ENCODE measurements around the gene EPG5.
"Not testable (repeated sequence)": the region's sequence is repeated elsewhere in the genome, so short reads cannot be mapped to it uniquely, and the experiment has no call there.

EPG5 gene

DNA sequence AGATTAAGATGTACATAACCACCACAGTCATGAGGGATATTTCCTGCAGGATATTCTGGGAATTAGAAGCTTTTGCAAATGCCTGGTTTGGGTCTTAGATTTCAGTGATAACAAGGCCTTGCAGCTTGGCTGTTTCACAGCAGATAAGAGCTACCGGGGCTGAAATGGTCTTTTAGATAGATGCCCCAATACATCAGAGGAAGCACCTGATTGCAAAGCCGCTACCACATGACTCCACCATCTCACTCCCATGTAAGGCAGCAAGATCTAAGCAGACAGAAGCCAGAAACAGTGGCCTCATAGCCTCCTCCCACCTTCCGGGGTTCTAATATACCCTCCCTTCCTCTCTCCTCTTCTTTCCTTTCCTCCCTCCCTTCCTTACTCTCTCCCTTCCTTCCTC, 31.1 kb upstream of the EPG5 start:
- DNase-seq (ENCODE audit: extremely low read depth, insufficient read length) = no peak

DNA sequence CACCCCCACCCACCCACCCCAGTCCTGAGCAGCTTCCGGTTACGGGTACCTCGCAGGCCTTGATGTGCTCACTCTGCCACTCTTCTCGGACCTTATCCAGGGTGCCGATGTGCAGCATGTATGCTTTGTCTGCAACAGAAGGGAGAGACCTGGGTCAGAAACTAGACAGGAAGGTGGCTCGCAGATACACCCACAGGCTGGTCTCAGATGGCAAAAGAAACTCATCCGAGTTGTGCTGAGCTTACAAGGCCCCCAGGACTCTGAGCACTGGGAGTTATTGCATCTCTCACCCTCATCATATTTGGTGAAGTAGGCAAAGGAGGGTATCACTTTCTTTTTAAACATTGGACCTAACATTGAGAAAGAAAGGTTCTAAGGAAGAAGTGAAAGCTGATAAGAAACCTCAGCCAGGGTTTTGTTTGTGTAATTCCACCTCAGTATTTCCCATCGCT, 30.6 kb upstream of the EPG5 start:
- TF ChIP-seq, protein P1, sequence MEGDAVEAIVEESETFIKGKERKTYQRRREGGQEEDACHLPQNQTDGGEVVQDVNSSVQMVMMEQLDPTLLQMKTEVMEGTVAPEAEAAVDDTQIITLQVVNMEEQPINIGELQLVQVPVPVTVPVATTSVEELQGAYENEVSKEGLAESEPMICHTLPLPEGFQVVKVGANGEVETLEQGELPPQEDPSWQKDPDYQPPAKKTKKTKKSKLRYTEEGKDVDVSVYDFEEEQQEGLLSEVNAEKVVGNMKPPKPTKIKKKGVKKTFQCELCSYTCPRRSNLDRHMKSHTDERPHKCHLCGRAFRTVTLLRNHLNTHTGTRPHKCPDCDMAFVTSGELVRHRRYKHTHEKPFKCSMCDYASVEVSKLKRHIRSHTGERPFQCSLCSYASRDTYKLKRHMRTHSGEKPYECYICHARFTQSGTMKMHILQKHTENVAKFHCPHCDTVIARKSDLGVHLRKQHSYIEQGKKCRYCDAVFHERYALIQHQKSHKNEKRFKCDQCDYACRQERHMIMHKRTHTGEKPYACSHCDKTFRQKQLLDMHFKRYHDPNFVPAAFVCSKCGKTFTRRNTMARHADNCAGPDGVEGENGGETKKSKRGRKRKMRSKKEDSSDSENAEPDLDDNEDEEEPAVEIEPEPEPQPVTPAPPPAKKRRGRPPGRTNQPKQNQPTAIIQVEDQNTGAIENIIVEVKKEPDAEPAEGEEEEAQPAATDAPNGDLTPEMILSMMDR (IDR thresholded peaks at IDR 0.05; ENCODE audit: insufficient read depth, low read length, poor library complexity, severe bottlenecking) = no peak
- DNase-seq (ENCODE audit: extremely low read depth, insufficient read length) = no peak
- Histone ChIP-seq H3K4me3 (replicated peaks; ENCODE audit: low read depth, low read length) (no peak overlapping the region), H3K36me3 (ENCODE audit: control insufficient read depth, insufficient read depth, low read length) (no peaks in the 10 kb centered on the region), H3K27me3 (replicated peaks; ENCODE audit: control insufficient read depth, insufficient read depth, low read length) (no peaks in the 10 kb centered on the region)

More for the DNA sequence above, 31.1 kb upstream of the EPG5 start:
- Histone ChIP-seq H3K27me3 (replicated peaks; ENCODE audit: control insufficient read depth, insufficient read depth, low read length) (no peaks in the 10 kb centered on the region), H3K4me3 (replicated peaks; ENCODE audit: low read depth, low read length) (no peak overlapping the region), H3K36me3 (ENCODE audit: control insufficient read depth, insufficient read depth, low read length) (no peaks in the 10 kb centered on the region)
- TF ChIP-seq, protein P1 (IDR thresholded peaks at IDR 0.05; ENCODE audit: insufficient read depth, low read length, poor library complexity, severe bottlenecking) = no peak

GRCh38 chr18:45995461-45995860, 28.3 kb upstream of the EPG5 start:
- Histone ChIP-seq H3K27me3 (replicated peaks; ENCODE audit: control insufficient read depth, insufficient read depth, low read length) (no peaks in the 10 kb centered on the region), H3K36me3 (ENCODE audit: control insufficient read depth, insufficient read depth, low read length) (no peaks in the 10 kb centered on the region), H3K4me3 (replicated peaks; ENCODE audit: low read depth, low read length) (no peak overlapping the region)
- TF ChIP-seq, protein P1 (IDR thresholded peaks at IDR 0.05; ENCODE audit: insufficient read depth, low read length, poor library complexity, severe bottlenecking) = no peak
- DNase-seq (ENCODE audit: extremely low read depth, insufficient read length) = no peak

DNA sequence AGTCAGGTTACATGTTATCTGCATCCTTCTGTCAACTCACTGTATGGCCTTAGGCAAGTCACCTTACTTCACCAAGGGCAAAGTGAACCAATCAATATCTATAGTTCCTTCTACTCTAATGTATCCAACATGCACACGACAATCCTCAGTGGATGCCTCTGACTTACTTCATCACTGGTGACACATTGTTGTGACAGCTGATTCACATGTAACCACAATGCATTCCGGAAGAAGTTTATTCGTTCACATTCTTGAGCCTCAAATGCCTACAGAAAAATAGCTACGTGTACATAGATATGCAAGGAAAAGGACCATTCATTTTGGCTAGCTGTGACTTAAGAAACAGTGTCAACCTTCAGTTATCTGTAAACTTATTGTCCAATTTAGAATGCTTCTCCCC, 26.3 kb upstream of the EPG5 start:
- DNase-seq (ENCODE audit: extremely low read depth, insufficient read length) = no peak
- Histone ChIP-seq H3K36me3 (ENCODE audit: control insufficient read depth, insufficient read depth, low read length) (no peaks in the 10 kb centered on the region), H3K4me3 (replicated peaks; ENCODE audit: low read depth, low read length) (no peak overlapping the region), H3K27me3 (replicated peaks; ENCODE audit: control insufficient read depth, insufficient read depth, low read length) (no peaks in the 10 kb centered on the region)
- TF ChIP-seq, protein P1 (IDR thresholded peaks at IDR 0.05; ENCODE audit: insufficient read depth, low read length, poor library complexity, severe bottlenecking) = no peak

DNA sequence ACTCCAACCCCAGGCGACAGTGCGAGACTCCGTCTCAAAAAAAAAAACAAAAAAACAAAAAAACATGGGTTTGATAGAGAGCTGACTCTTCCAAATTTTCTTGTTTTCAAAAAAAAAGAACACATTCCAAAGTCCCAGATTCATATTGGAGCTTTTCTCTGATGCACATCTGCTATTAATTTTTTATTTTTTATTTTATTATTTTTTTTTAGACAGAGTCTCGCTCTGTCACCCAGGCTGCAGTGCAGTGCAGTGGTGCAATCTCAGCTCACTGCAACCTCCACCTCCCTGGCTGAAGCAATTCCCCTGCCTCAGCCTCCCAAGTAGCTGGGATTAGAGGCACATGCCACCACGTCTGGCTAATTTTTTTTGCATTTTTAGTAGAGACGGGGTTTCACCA, 25.4 kb upstream of the EPG5 start:
- not testable (repeated sequence) for H3K4me3 ChIP-seq (replicated peaks; ENCODE audit: low read depth, low read length); DNase-seq (ENCODE audit: extremely low read depth, insufficient read length); H3K27me3 ChIP-seq (replicated peaks; ENCODE audit: control insufficient read depth, insufficient read depth, low read length); H3K36me3 ChIP-seq (ENCODE audit: control insufficient read depth, insufficient read depth, low read length)

- TF ChIP-seq, protein P1 (IDR thresholded peaks at IDR 0.05; ENCODE audit: insufficient read depth, low read length, poor library complexity, severe bottlenecking) = no peak
- Histone ChIP-seq H3K36me3 (ENCODE audit: control insufficient read depth, insufficient read depth, low read length) (no peaks in the 10 kb centered on the region), H3K4me3 (replicated peaks; ENCODE audit: low read depth, low read length) (no peak overlapping the region), H3K27me3 (replicated peaks; ENCODE audit: control insufficient read depth, insufficient read depth, low read length) (no peaks in the 10 kb centered on the region)
- no peak for DNase-seq (ENCODE audit: extremely low read depth, insufficient read length)
Measured at GRCh38 chr18:45991788-45992187, 24.7 kb upstream of the EPG5 start.
